AG09309 (cell line): ENCODE measurements around the gene COL6A1.

ENCODE experiments used
- DNase-seq: peaks from one replicate; pipeline ENCODE4 v3.0.0-alpha.2; 2010; ENCODE audit warnings: low read depth
- H3K4me3 ChIP-seq: 2 replicates; pipeline ENCODE4 v1.5.1; 2011; ENCODE audit warnings: mild to moderate bottlenecking, low read depth, low read length, moderate library complexity; ENCODE audit not compliant: control insufficient read depth
- TF ChIP-seq, protein P1 (sequence below): IDR thresholded peaks from 2 replicates; pipeline ENCODE4 v1.5.1; 2011; ENCODE audit warnings: mild to moderate bottlenecking, low read depth, low read length, inconsistent platforms; ENCODE audit not compliant: insufficient read depth, control insufficient read depth; ENCODE audit errors: missing control alignments

The COL6A1 gene

DNA sequence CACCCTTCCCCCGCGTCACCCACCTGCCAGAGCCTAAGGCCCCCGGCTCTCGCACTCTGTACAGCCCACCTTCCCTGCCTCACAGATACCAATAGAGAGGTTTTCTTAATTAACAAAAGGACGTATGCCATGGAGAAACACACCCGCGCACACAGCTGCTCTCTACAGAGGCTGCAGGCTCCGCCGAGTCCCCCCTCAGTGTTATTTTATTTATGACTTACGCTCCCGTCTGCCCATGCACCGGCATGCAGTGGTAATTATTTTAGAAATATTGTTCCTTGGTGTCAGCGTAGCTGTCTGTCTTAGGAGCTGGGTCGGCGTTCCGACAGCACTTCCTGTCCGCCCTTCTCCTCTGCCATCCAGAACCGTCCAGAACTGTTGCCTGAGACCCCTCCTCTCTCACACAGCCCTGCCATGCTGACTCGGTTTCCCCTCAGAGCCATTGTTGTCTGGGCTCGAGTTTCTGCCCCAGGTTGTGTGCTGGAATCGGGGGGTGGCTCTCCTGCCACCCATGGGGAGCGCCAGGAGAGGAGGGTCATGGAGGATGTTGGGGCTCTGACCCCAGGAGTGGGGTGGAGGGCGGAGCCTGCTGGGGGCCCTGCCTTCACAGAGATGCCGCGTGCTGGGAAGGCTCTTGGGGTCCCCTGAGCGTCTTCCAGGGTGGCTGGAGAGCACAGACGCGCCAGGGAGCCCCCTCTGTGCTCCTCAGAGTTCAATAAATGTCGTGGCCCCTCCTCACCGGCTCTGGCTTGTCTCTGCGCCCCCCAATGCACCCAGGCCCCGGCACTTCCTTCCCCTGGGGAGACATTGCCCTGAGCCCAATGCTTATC is 39.6 kb upstream of the COL6A1 start:
- no peak overlapping the region for H3K4me3 ChIP-seq
- TF ChIP-seq, protein P1, sequence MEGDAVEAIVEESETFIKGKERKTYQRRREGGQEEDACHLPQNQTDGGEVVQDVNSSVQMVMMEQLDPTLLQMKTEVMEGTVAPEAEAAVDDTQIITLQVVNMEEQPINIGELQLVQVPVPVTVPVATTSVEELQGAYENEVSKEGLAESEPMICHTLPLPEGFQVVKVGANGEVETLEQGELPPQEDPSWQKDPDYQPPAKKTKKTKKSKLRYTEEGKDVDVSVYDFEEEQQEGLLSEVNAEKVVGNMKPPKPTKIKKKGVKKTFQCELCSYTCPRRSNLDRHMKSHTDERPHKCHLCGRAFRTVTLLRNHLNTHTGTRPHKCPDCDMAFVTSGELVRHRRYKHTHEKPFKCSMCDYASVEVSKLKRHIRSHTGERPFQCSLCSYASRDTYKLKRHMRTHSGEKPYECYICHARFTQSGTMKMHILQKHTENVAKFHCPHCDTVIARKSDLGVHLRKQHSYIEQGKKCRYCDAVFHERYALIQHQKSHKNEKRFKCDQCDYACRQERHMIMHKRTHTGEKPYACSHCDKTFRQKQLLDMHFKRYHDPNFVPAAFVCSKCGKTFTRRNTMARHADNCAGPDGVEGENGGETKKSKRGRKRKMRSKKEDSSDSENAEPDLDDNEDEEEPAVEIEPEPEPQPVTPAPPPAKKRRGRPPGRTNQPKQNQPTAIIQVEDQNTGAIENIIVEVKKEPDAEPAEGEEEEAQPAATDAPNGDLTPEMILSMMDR = no peak
- DNase-seq = no peak

DNA sequence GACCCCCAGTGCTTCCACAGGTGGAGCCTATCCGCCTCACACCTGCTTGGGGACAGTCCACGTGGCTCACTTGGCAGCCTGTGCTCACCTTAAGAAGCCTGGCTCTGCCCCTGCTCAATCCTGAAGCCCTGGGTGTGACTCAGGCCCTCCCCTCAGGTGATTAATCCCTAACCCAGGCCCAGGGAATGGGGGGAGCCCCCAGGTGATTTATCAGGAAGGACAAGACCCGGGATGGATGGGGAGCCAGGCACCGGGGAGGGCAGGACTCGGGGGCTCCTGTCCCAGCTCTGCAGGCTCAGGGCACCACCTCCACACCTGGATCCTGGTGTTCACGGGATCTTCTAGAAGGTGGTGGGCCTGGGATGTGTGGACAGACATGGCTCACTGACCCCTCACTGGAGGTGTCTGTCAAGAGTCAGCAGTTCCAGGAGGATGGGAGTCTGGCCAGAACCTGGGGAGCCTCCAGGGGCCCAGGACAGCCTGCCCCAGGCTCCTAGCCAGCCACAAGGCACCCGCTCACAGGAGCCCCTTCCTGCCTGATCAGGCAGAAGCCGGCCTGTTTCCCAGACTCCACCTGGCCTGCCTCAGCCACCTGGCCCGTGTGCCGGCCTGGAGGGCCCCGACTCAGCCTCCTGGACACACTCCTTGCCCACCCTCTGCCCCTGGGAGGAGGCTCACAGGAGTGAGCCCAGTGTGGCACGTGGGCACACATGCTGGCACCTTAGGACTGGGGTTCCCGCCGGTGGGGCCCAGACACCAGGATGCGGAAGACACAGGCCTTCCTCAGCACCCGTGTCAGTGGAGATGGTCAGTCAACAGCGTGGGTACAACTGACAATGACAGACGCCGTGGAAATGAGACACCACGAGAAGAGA is 38.6 kb upstream of the COL6A1 start:
- no peak overlapping the region for H3K4me3 ChIP-seq
- no peak for DNase-seq
- TF ChIP-seq, protein P1 = no peak

DNA sequence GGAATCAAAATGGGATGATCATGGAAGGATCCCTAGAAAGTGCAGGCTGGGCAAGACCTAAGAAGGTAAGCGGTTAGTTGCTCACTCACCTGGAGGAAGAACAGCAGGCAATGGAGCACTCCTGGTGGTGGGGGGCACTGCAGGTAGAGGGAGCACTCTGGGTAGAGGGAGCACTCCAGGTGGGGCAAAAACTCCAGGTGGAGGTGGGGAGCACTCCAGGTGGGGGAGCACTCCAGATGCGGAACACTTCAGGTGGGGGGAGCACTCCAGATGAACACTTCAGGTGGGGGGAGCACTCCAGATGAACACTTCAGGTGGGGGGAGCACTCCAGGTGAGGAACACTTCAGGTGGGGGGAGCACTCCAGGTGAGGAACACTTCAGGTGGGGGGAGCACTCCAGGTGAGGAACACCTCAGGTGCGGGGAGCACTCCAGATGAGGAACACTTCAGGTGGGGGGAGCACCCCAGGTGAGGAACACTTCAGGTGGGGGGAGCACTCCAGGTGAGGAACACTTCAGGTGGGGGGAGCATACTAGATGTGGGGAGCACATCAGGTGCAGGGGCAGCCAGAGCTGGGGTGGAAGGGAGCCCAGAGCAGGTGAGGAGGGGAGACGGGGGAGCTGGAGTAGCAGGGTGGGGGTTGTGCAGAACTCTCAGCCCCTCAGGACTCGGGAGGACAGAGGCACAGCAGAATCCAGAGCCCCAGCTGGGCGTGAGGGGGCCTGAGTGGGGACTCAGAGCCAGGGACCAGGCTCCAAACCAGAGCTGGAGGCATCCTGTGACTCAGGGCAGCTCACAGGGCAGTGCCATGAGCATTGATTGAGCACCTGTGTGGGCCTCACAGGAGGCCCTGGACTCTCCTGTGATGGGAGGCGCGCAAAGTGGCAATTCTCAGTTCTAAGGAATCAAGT is 37.7 kb upstream of the COL6A1 start:
- no peak for DNase-seq
- TF ChIP-seq, protein P1 = no peak
- no peak overlapping the region for H3K4me3 ChIP-seq

DNA sequence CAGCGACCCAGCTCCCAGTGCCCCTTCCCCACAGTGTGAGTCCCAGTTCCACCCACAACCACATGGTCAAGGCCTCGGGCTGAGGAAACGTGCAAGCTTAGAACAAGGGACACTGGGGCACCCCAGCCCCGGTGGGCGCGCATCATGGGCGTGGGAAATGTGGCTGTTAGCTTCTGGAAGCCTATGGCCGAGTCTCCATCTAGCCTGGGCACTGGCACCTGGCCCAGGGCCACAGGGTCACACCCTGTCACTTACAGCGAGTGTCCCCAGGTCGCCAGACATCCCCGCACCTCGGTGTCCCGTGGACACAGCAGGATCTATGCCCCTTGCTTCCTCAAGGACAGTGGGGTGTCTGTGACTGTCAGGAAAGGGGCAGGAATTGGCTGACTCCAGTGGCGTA is 37.0 kb upstream of the COL6A1 start:
- no peak overlapping the region for H3K4me3 ChIP-seq
- TF ChIP-seq, protein P1 = no peak
- DNase-seq = no peak

DNA sequence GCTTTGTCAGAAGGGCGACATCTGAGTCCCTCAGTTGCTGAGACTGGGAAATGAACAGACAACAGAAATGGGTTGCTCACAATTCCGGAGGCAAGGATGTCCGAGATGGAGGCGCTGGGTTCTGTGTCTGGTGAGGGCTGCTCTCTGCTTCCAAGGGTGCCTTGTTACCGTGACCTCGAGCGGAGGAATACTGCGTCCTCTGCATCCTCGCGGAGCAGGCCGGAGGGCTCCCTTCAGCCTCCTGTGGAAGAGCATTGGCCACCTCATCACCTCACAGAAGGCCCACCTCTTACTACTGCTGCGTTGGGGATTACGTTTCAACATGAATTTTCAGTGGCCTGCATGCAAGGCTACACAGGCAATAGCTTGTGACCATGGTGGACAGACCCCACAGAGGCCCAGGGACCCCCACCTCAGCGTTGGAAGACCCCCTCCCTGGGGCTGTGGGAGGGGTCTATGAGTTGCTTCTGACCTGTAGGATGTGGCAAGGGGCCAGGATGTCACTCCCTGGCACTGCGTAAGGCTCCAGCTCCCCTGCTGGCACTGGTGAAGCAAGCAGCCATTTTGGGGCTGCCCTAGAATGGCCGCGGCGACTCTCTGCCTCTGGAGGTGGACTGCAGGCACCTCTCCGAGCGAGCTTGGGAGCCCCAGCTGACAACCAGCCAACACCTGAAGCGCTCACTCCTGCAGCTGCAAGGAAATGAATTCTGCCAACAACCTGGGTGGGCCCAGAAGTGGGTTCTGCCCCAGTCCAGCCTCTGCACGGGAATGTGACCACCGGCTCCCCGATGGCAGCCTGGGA is 36.3 kb upstream of the COL6A1 start:
- no peak overlapping the region for H3K4me3 ChIP-seq
- TF ChIP-seq, protein P1 = no peak
- no peak for DNase-seq
